ENCODE results near the gene NOX5. TPM values are rescaled to one million over a fixed set of nuclear protein-coding genes. Genes with fewer than 3 reads are reported as not detected.
A peak's percentile ranks its signal among the peaks of the same experiment; 100 is the strongest.

Gene NOX5
- total and polyA plus RNA-seq, 2 of the 4 experiments (the other 2 are of a cell fraction), result 0.07 TPM; not detected in 1

DNA sequence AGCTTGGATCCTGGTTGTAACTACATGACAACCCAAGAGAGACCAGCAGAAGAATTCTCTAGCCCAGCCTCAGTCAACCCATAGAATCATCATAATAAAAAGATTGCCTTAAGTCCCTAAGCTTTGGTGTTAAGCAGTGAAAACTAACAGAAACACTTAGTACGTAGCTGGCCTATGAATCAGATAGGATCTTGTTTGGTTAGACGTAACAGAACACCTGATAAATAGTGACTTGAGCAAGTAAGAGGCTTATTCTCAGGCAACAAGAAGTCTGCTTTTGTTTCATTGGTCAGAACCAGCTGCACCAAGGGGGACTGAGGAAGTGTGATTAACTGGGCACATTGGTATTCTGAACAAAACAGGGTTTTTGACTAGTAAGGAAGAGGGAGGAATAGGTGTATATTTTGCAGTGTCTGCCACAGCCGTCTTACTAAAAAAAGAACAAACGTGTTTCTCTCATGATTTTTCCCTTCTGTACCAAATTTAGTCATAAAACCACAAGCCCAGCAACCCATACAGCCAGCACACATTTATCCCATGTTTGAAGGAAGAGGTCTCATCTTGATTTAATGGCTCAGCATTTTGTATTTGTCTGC, 92.6 kb downstream of the NOX5 start:
- dilution Hi-C loops (cut with HindIII; ENCODE audit: low sequenced_read_pairs, unreplicated experiment), result no loop called here

More for the DNA sequence above, 92.6 kb downstream of the NOX5 start:
- H3K4me1 ChIP-seq (ENCODE audit: control insufficient read depth, insufficient read depth, low read length), result no peaks in the 10 kb centered on the region
- H2BK15ac ChIP-seq (ENCODE audit: low read depth, low read length), result no peak overlapping the region
- H4K8ac ChIP-seq (ENCODE audit: low read depth in 2 of 2, low read length in 2 of 2), result no peak overlapping the region
- BruUV-seq (replicated peaks), result no TSS peak
- no peak overlapping the region for H3K4me2 ChIP-seq (ENCODE audit: low read depth, low read length)
- no peak overlapping the region for H2BK20ac ChIP-seq (ENCODE audit: low read depth, low read length)
- no peaks in the 10 kb centered on the region for H3K9me1 ChIP-seq (ENCODE audit: insufficient read depth, low read length)
- H3K9ac ChIP-seq (ENCODE audit: low read depth, low read length), result no peak overlapping the region
- H4K5ac ChIP-seq (ENCODE audit: low read depth, low read length), result no peak overlapping the region
- CTCF ChIA-PET, result no interaction called here
- intact Hi-C loops (cut with micrococcal nuclease), result no loop called here
- H3K27ac ChIP-seq (ENCODE audit: insufficient read depth, low read length), result no peak overlapping the region
- in situ Hi-C loops (cut with MboI; ENCODE audit: low sequenced_read_pairs), result no loop called here
- ATAC-seq (ENCODE audit: low read depth) (no peak), DNase-seq (peak; percentile 21)
- H3K27me3 ChIP-seq (ENCODE audit: control insufficient read depth, insufficient read depth, low read length), result peaks cover 66% of the 10 kb centered on the region
- no peak overlapping the region for H2BK120ac ChIP-seq (ENCODE audit: low read depth, low read length)
- H3K23ac ChIP-seq (ENCODE audit: low read depth, low read length), result no peak overlapping the region
- TF ChIP-seq MXI1 (IDR thresholded peaks at IDR 0.05; ENCODE audit: borderline replicate concordance, low read depth, low read length), result no peak
- no peak for TF ChIP-seq BHLHE40 (IDR thresholded peaks at IDR 0.05; ENCODE audit: low read depth, low read length)
- TF ChIP-seq, protein P1, sequence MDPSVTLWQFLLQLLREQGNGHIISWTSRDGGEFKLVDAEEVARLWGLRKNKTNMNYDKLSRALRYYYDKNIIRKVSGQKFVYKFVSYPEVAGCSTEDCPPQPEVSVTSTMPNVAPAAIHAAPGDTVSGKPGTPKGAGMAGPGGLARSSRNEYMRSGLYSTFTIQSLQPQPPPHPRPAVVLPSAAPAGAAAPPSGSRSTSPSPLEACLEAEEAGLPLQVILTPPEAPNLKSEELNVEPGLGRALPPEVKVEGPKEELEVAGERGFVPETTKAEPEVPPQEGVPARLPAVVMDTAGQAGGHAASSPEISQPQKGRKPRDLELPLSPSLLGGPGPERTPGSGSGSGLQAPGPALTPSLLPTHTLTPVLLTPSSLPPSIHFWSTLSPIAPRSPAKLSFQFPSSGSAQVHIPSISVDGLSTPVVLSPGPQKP (IDR thresholded peaks at IDR 0.05; ENCODE audit: borderline replicate concordance, low read depth, low read length), result no peak
- TF ChIP-seq SMC3 (IDR thresholded peaks at IDR 0.05; ENCODE audit: low read depth, low read length), result no peak
- no peaks in the 10 kb centered on the region for H3K79me1 ChIP-seq (ENCODE audit: low read depth in 1 of 2, low read length in 2 of 2)
- no peak overlapping the region for H2AK5ac ChIP-seq (ENCODE audit: low read depth, low read length)
- H3K18ac ChIP-seq (ENCODE audit: low read depth, low read length), result no peak overlapping the region
- H3K36me3 ChIP-seq (ENCODE audit: control insufficient read depth, insufficient read depth, low read length), result no peaks in the 10 kb centered on the region
- no peak overlapping the region for H3K56ac ChIP-seq (ENCODE audit: extremely low read depth, insufficient read depth, low read length)
- no peak overlapping the region for H3K4me3 ChIP-seq (ENCODE audit: insufficient read depth, low read depth, low read length)
- no peak overlapping the region for H3K4ac ChIP-seq (ENCODE audit: low read depth, low read length)
- no peaks in the 10 kb centered on the region for H4K20me1 ChIP-seq (ENCODE audit: insufficient read depth, low read length)
- H2AFZ ChIP-seq (replicated peaks; ENCODE audit: low read length, poor library complexity), result no peak overlapping the region
- POLR2A ChIA-PET (ENCODE audit: unreplicated experiment), result interaction anchor here (0.6 kb wide), 1 partner anchor 27 kb away, joined by 4 read pairs; no protein-coding TSS in a partner anchor
- peaks cover 3% of the 10 kb centered on the region for H3K9me3 ChIP-seq (ENCODE audit: control insufficient read depth, insufficient read depth, low read length)
- no peak overlapping the region for H3K14ac ChIP-seq (replicated peaks; ENCODE audit: low read depth, low read length)
- H2BK5ac ChIP-seq (ENCODE audit: low read depth, low read length, poor library complexity, severe bottlenecking), result no peak overlapping the region
- WGBS, 2 experiments (ENCODE audit: extremely low coverage in 2 of 2, insufficient read length in 1 of 2), result 50% methylated on average over 1 of the region's 4 CpGs; no CpG with 5 or more reads in 1 of the 2 experiments
- H4K91ac ChIP-seq (ENCODE audit: insufficient read depth, low read depth, low read length), result no peak overlapping the region
- H2AK9ac ChIP-seq (replicated peaks; ENCODE audit: low read depth, low read length, poor library complexity), result no peak overlapping the region

Other genes starting within 250 kb of the NOX5 start
- 50.0 and 72.8 TPM in 2 replicates for gene ANP32A, start 193.8 kb upstream of the NOX5 start, total RNA-seq (2012; rRNA removed)
- 49.2 and 62.4 TPM in 2 replicates for gene ANP32A, start 193.8 kb upstream of the NOX5 start, polyA plus RNA-seq (2012; rRNA removed)
- gene SPESP1, start 84.2 kb upstream of the NOX5 start, total RNA-seq (2012; rRNA removed), result 3.0 and 3.3 TPM in 2 replicates
- gene SPESP1, start 84.2 kb upstream of the NOX5 start, polyA plus RNA-seq (2012; rRNA removed), result 2.9 TPM in 2 replicates
- gene GLCE, start 145.9 kb downstream of the NOX5 start, total RNA-seq (2012; rRNA removed), result 29.6 and 38.0 TPM in 2 replicates
- 14.1 and 15.3 TPM in 2 replicates for gene GLCE, start 145.9 kb downstream of the NOX5 start, polyA plus RNA-seq (2012; rRNA removed)